Measurements from ENCODE around the gene LARP6.

DNA sequence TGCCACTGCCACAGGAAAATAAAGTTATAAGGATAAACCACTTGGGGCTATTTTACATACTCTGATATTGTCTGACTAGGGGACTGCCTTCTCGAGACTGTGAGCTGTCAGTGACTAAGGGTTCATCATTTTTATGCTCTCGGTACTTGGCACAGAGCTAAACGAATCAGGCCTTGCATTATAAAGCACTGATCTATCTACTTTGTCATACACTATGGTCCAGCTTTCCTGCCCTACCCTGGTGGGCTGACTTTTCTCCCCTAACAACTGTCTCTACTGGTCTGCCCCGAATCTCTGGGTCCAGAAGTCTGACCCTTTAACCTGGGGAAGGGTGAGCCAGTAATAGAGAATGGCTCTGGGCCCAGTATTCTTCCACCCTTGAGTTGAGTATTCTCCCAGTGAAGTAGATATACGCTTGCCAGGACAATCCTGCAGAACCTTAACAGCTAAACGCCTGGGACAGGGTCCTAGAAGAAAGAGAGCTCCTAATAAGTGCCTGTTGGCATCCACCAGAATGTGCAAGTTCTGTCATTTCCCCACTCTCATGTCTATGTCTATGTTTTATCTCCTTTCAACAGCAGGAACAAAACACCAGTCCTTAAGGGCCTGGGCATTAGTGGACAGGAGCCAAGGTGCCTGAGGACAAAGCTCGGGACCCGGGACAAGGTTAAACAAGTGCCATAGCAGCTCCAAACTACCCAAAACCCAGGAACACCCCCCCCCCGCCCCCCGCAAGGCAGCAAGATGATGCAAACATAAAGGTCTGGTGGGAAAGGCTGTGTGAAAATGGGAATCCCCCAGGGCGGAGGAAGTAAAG lies 1.2 kb downstream of the LARP6 start:
- TF ChIP-seq, protein P1, sequence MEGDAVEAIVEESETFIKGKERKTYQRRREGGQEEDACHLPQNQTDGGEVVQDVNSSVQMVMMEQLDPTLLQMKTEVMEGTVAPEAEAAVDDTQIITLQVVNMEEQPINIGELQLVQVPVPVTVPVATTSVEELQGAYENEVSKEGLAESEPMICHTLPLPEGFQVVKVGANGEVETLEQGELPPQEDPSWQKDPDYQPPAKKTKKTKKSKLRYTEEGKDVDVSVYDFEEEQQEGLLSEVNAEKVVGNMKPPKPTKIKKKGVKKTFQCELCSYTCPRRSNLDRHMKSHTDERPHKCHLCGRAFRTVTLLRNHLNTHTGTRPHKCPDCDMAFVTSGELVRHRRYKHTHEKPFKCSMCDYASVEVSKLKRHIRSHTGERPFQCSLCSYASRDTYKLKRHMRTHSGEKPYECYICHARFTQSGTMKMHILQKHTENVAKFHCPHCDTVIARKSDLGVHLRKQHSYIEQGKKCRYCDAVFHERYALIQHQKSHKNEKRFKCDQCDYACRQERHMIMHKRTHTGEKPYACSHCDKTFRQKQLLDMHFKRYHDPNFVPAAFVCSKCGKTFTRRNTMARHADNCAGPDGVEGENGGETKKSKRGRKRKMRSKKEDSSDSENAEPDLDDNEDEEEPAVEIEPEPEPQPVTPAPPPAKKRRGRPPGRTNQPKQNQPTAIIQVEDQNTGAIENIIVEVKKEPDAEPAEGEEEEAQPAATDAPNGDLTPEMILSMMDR (IDR thresholded peaks at IDR 0.05), result no peak
- no peak for TF ChIP-seq POLR2A (IDR thresholded peaks at IDR 0.05)
